Fibroblast of mammary gland (primary cell): ENCODE results near the gene OR1A2.

Experiments
- DNase-seq: peaks from one replicate; pipeline ENCODE4 v3.0.0-alpha.2; 2010; ENCODE audit warnings: low read depth
- H3K4me3 ChIP-seq: 2 replicates; pipeline ENCODE4 v1.5.1; 2011; ENCODE audit warnings: low read depth, mild to moderate bottlenecking, low read length, moderate library complexity; ENCODE audit not compliant: control insufficient read depth
- TF ChIP-seq, protein P1 (sequence below): conservative IDR thresholded peaks from 2 replicates; pipeline ENCODE4 v1.5.1; 2011; ENCODE audit warnings: low read depth, low read length, inconsistent platforms; ENCODE audit not compliant: control insufficient read depth, insufficient read depth

OR1A2 gene, protein sequence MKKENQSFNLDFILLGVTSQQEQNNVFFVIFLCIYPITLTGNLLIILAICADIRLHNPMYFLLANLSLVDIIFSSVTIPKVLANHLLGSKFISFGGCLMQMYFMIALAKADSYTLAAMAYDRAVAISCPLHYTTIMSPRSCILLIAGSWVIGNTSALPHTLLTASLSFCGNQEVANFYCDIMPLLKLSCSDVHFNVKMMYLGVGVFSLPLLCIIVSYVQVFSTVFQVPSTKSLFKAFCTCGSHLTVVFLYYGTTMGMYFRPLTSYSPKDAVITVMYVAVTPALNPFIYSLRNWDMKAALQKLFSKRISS

DNA sequence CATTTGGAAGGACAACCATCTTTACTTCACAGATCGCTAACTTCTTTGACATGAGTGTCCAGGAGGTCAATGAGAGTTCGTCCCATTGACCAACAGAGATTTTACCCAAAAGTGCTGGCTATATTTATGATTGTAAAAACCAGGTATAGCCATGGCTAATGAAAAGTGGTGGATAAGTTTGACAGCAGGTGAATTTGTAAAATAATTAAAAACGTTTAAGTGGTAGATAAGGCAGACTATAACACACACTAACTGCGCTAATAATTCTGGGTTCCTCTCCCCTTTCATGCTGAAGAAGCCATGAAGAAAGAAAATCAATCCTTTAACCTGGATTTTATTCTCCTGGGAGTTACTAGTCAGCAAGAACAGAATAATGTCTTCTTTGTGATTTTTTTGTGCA lies at the start of gene OR1A2:
TSS of gene OR1A2 (plus strand) at position 301 of the 400 bp plus-strand sequence. CDS start at position 301, 0 bp downstream.
- DNase-seq = no peak
- no peak within 1 kb of the TSS for H3K4me3 ChIP-seq
- TF ChIP-seq, protein P1, sequence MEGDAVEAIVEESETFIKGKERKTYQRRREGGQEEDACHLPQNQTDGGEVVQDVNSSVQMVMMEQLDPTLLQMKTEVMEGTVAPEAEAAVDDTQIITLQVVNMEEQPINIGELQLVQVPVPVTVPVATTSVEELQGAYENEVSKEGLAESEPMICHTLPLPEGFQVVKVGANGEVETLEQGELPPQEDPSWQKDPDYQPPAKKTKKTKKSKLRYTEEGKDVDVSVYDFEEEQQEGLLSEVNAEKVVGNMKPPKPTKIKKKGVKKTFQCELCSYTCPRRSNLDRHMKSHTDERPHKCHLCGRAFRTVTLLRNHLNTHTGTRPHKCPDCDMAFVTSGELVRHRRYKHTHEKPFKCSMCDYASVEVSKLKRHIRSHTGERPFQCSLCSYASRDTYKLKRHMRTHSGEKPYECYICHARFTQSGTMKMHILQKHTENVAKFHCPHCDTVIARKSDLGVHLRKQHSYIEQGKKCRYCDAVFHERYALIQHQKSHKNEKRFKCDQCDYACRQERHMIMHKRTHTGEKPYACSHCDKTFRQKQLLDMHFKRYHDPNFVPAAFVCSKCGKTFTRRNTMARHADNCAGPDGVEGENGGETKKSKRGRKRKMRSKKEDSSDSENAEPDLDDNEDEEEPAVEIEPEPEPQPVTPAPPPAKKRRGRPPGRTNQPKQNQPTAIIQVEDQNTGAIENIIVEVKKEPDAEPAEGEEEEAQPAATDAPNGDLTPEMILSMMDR = no peak

DNA sequence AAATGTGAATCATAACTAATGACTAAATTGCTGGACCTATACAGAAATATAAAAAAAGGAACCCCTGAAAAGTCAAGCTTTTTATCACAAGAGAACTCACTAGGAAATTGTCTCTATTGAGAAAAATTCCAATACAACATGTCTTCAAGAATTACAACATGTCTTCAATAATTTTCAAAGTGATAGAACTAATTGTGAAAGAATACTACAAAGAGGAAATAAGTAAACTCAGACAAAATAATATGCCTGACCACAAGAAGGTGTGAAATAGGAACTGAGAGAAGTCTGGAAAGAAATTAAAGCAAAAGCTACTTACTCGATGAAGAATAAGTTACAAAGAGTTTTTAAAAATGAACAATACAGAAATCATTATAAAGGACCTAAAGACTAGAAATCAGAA lies 40.1 kb upstream of the OR1A2 start:
- TF ChIP-seq, protein P1 = no peak

DNA sequence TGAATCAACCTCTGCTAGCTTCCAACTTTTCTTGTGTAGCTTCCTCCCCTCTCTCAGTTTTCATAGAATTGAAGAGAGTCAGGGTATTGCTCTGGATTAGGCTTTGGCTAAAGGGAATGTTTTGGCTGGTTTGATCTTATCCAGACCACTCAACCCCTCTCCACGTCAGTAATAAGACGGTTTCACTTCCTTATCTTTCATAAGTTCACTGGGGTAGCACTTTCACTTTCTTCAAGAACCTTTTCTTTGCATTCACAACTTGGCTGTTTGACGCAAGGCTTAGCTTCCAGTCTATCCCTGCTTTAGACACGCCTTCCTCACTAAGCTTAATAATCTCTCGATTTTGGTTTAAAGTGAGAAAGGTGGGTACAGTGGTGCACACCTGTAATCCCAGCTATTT lies 29.7 kb upstream of the OR1A2 start:
- TF ChIP-seq, protein P1 = no peak
- DNase-seq = no peak
- no peak overlapping the region for H3K4me3 ChIP-seq

More for the DNA sequence above, 40.1 kb upstream of the OR1A2 start:
- no peak for DNase-seq
- H3K4me3 ChIP-seq = no peak overlapping the region

DNA sequence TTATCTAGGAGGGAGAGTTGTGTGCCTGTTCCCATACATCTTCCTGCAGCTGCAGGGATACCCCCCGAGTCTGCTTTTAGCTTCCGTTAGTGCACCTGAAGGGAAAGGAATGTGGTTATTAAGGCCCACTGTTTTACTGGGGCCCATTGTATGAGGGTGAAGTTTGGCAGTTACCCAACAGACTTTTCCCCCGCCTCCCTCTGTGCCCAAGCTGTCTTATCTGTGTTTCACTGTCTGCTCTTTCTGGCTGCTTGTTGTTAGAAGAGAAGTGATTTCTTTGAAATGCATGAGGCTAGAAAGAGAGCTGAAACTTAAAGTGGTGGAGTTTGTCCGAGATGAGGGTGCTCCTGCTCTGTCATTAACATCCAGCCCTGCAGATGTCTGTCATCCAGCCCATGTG lies 7.4 kb upstream of the OR1A2 start:
- no peak overlapping the region for H3K4me3 ChIP-seq
- TF ChIP-seq, protein P1 = no peak
- DNase-seq = no peak

DNA sequence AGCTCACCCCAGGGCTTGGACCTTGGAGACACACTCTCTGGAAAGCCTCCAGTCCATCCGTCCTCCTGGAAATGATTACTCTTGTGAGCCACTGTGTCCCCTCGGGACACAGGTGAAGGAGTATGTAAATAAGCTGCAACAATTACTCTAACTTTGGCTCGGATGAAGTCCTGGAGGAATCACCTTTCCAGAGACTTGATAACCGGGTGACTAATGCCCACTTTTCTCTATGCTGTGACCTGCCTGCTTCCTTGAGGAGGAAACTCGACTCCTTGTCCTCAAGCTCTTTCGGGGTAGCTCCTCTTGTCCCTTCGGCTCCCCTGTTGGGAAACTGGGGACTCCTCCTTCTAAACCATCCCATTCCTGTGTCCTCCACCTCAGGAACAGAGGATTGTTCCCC lies 10.0 kb downstream of the OR1A2 start, which contains the start of gene OR1A1:
TSS of gene OR1A1 (plus strand) at position 301 of the 400 bp plus-strand sequence. CDS start 7,954 bp downstream, outside the sequence.
- no peak within 1 kb of the TSS for H3K4me3 ChIP-seq
- TF ChIP-seq, protein P1 = no peak
- DNase-seq = no peak

DNA sequence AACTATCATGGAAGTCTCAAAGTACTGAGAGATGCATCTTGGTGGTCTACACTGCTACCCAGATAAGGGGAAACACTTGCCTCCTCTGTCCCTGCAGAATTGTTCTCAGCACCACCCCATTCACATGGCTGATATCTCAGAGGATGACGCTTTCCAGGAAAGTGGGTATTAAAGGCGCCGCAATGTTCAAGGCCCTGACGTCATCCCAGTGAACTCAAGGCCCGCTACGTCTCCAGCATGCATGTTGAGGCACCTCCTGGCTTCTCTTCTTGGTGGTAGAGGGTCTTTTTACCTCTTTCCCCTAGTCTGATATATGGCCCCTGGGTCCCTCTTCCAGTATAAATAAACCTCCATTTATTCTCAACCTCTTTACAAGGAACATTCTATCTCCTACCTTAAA lies 11.2 kb downstream of the OR1A2 start:
- TF ChIP-seq, protein P1 = no peak
- no peak overlapping the region for H3K4me3 ChIP-seq
- no peak for DNase-seq
